Gastroesophageal sphincter (tissue), 3 donors: Measurements from ENCODE around the gene FAM163A.

ENCODE experiments used
- CTCF ChIP-seq, 4 experiments: fragments of 200-600 bp in 2 of 4; fragments of 450-650 bp in 2 of 4; sonication (generic) in 1 of 4; IDR thresholded peaks; one replicate each; pipeline ENCODE4 v1.5.1; 2017 to 2019; ENCODE audit warnings: antibody characterized with exemption in 4 of 4, mild to moderate bottlenecking in 2 of 4, moderate library complexity in 2 of 4
- POLR2A ChIP-seq, 2 donors: fragments of 450-650 bp; IDR thresholded peaks; one replicate each; pipeline ENCODE4 v1.6.1; 2017; ENCODE audit warnings: antibody characterized with exemption in 2 of 2, mild to moderate bottlenecking in 2 of 2, moderate library complexity in 1 of 2

DNA sequence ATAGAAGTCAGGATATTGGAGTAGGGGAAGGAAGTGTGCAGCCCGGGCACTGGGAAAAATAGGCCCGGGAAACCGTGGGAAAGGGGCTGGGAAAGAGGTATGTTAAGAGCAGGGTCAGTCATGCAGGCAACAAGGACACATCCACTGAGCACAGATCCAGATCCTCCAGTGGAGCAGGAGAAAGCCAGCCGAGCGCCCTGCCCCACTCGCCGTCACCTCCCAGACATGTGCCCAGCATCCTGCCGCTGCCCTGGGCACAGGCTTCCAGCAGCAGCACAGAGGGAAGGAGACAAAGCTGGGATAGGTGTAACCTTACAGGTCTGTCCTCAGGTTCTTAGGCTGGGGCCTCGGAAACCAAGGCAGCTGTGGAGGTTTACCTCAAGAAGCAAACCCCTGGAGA lies 64.2 kb downstream of the FAM163A start:
- TF ChIP-seq CTCF (IDR thresholded peaks at IDR 0.05) = no peak
- TF ChIP-seq POLR2A (IDR thresholded peaks at IDR 0.05) = no peak
